ENCODE data around the gene UNC45B. TPM values are rescaled to one million over a fixed set of nuclear protein-coding genes. Genes with fewer than 3 reads are reported as not detected.
"Not testable (repeated sequence)": the region's sequence is repeated elsewhere in the genome, so short reads cannot be mapped to it uniquely, and the experiment has no call there.

The UNC45B gene
- polyA plus RNA-seq, 1 donor (not counting 4 experiments of a cell fraction or from before 2014, with no cell fraction given) = 0.03 TPM

DNA sequence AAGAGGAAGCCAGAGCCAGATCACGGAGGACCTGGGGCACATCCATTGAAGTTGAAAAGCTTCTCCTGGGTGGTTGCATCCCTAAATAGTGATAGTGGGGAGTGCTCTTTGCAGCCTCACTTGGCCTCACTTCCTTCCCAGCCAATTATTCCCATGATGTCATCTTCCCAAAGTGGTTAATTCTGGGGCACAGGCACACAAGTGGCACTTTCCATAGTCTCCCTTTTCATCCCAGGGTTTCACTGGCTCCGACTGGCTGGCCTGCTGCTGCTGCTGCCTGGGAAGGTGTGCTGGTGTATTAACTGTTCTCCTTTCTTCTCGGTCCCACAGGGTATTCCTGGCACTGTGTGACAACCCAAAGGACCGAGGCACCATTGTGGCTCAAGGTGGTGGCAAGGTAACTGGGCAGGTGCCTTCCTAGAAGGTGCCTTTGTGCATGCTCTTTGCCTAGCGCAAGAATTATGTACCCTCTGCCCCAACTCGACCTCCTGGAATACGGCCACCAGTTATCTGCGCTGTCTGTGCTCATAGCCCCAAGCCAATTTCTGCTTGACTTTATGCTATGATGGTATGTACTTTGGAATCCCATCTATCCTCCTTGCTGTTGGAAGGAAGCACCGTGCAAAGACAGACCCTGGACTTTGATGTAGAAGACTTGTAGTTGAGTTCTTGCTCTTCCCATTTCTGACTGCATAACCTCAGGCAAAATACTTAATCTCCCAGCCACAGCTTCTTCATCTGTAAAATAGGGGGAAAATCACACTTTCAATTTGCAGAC, 28.2 kb downstream of the UNC45B start:
- Histone ChIP-seq H2AFZ (ENCODE audit: control insufficient read depth, low read length) (no peak overlapping the region), H3K4me2 (ENCODE audit: control insufficient read depth, extremely low read depth, insufficient read depth, low read depth, low read length) (no peak overlapping the region), H3K9me1 (ENCODE audit: control insufficient read depth, extremely low read depth, insufficient read depth, low read length) (no peaks in the 10 kb centered on the region), H4K20me1 (ENCODE audit: control insufficient read depth, extremely low read depth, insufficient read depth, low read length) (no peaks in the 10 kb centered on the region), H3K27ac (ENCODE audit: control insufficient read depth, insufficient read depth, low read length) (no peak overlapping the region), H3K27me3 (ENCODE audit: control insufficient read depth, extremely low read depth, insufficient read depth, low read length) (peaks cover 4% of the 10 kb centered on the region), H3K4me3 (ENCODE audit: control insufficient read depth in 2 of 3, extremely low read depth in 1 of 3, insufficient read depth in 2 of 3, low read depth in 1 of 3, low read length in 3 of 3) (no peak overlapping the region), H3K79me2 (ENCODE audit: control insufficient read depth, insufficient read depth, low read length) (no peaks in the 10 kb centered on the region), H3K9ac (ENCODE audit: control insufficient read depth, extremely low read depth, insufficient read depth, low read length) (no peak overlapping the region), H3K9me3 (ENCODE audit: control insufficient read depth, low read depth, low read length) (no peaks in the 10 kb centered on the region), H3K4me1 (ENCODE audit: control insufficient read depth, extremely low read depth, insufficient read depth, low read length) (no peaks in the 10 kb centered on the region), H3K36me3 (ENCODE audit: control insufficient read depth in 2 of 2, extremely low read depth in 1 of 2, insufficient read depth in 2 of 2, low read length in 2 of 2) (no peaks in the 10 kb centered on the region)
- DNase-seq (ENCODE audit: low read depth, low spot score) = no peak
- FAIRE-seq = no peak
- dilution Hi-C loops (cut with MboI; ENCODE audit: extremely low pct_ligation_motif_present, low sequenced_read_pairs) = no loop called here
- TF ChIP-seq EZH2 (IDR thresholded peaks at IDR 0.05; ENCODE audit: low read length) = no peak
- TF ChIP-seq, protein P1, sequence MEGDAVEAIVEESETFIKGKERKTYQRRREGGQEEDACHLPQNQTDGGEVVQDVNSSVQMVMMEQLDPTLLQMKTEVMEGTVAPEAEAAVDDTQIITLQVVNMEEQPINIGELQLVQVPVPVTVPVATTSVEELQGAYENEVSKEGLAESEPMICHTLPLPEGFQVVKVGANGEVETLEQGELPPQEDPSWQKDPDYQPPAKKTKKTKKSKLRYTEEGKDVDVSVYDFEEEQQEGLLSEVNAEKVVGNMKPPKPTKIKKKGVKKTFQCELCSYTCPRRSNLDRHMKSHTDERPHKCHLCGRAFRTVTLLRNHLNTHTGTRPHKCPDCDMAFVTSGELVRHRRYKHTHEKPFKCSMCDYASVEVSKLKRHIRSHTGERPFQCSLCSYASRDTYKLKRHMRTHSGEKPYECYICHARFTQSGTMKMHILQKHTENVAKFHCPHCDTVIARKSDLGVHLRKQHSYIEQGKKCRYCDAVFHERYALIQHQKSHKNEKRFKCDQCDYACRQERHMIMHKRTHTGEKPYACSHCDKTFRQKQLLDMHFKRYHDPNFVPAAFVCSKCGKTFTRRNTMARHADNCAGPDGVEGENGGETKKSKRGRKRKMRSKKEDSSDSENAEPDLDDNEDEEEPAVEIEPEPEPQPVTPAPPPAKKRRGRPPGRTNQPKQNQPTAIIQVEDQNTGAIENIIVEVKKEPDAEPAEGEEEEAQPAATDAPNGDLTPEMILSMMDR (optimal IDR thresholded peaks at IDR 0.05 in 1 of 3, IDR thresholded peaks at IDR 0.05 in 1 of 3, conservative IDR thresholded peaks at IDR 0.05 in 1 of 3; ENCODE audit: extremely low read depth in 1 of 3, insufficient read depth in 2 of 3, low read length in 3 of 3) = no peak

- no peaks in the 10 kb centered on the region for H3K9me1 ChIP-seq (ENCODE audit: control insufficient read depth, extremely low read depth, insufficient read depth, low read length)
- H3K27me3 ChIP-seq (ENCODE audit: control insufficient read depth, extremely low read depth, insufficient read depth, low read length) = peaks cover 4% of the 10 kb centered on the region
- no peaks in the 10 kb centered on the region for H3K4me1 ChIP-seq (ENCODE audit: control insufficient read depth, extremely low read depth, insufficient read depth, low read length)
- H3K9me3 ChIP-seq (ENCODE audit: control insufficient read depth, low read depth, low read length) = no peaks in the 10 kb centered on the region
- no peaks in the 10 kb centered on the region for H3K79me2 ChIP-seq (ENCODE audit: control insufficient read depth, insufficient read depth, low read length)
- no peak for TF ChIP-seq EZH2 (IDR thresholded peaks at IDR 0.05; ENCODE audit: low read length)
- TF ChIP-seq, protein P1 (optimal IDR thresholded peaks at IDR 0.05 in 1 of 3, IDR thresholded peaks at IDR 0.05 in 1 of 3, conservative IDR thresholded peaks at IDR 0.05 in 1 of 3; ENCODE audit: extremely low read depth in 1 of 3, insufficient read depth in 2 of 3, low read length in 3 of 3) = no peak
- no peak overlapping the region for H3K4me3 ChIP-seq (ENCODE audit: control insufficient read depth in 2 of 3, extremely low read depth in 1 of 3, insufficient read depth in 2 of 3, low read depth in 1 of 3, low read length in 3 of 3)
- H3K27ac ChIP-seq (ENCODE audit: control insufficient read depth, insufficient read depth, low read length) = no peak overlapping the region
- H4K20me1 ChIP-seq (ENCODE audit: control insufficient read depth, extremely low read depth, insufficient read depth, low read length) = no peaks in the 10 kb centered on the region
- FAIRE-seq (no peak), DNase-seq (ENCODE audit: low read depth, low spot score) (no peak)
- no peak overlapping the region for H2AFZ ChIP-seq (ENCODE audit: control insufficient read depth, low read length)
- dilution Hi-C loops (cut with MboI; ENCODE audit: extremely low pct_ligation_motif_present, low sequenced_read_pairs) = no loop called here
- H3K9ac ChIP-seq (ENCODE audit: control insufficient read depth, extremely low read depth, insufficient read depth, low read length) = no peak overlapping the region
- no peak overlapping the region for H3K4me2 ChIP-seq (ENCODE audit: control insufficient read depth, extremely low read depth, insufficient read depth, low read depth, low read length)
- H3K36me3 ChIP-seq (ENCODE audit: control insufficient read depth in 2 of 2, extremely low read depth in 1 of 2, insufficient read depth in 2 of 2, low read length in 2 of 2) = no peaks in the 10 kb centered on the region
Observed at GRCh38 chr17:35176897-35177296, 29.3 kb downstream of the UNC45B start.

DNA sequence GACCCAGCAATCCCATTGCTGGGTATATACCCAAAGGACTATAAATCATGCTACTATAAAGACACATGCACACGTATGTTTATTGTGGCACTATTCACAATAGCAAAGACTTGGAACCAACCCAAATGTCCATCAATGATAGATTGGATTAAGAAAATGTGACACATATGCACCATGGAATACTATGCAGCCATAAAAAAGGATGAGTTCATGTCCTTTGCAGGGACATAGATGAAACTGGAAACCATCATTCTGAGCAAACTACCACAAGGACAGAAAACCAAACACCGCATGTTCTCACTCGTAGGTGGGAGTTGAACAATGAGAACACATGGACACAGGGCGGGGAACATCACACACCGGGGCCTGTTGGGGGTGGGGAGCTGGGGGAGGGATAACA, 31.8 kb downstream of the UNC45B start:
- FAIRE-seq; H3K27me3 ChIP-seq (ENCODE audit: control insufficient read depth, extremely low read depth, insufficient read depth, low read length); DNase-seq (ENCODE audit: low read depth, low spot score); H2AFZ ChIP-seq (ENCODE audit: control insufficient read depth, low read length); H4K20me1 ChIP-seq (ENCODE audit: control insufficient read depth, extremely low read depth, insufficient read depth, low read length); H3K4me2 ChIP-seq (ENCODE audit: control insufficient read depth, extremely low read depth, insufficient read depth, low read depth, low read length); H3K4me3 ChIP-seq (ENCODE audit: control insufficient read depth in 2 of 3, extremely low read depth in 1 of 3, insufficient read depth in 2 of 3, low read depth in 1 of 3, low read length in 3 of 3); H3K36me3 ChIP-seq (ENCODE audit: control insufficient read depth in 2 of 2, extremely low read depth in 1 of 2, insufficient read depth in 2 of 2, low read length in 2 of 2); H3K9ac ChIP-seq (ENCODE audit: control insufficient read depth, extremely low read depth, insufficient read depth, low read length); dilution Hi-C loops (cut with MboI; ENCODE audit: extremely low pct_ligation_motif_present, low sequenced_read_pairs); H3K4me1 ChIP-seq (ENCODE audit: control insufficient read depth, extremely low read depth, insufficient read depth, low read length); H3K9me1 ChIP-seq (ENCODE audit: control insufficient read depth, extremely low read depth, insufficient read depth, low read length); H3K79me2 ChIP-seq (ENCODE audit: control insufficient read depth, insufficient read depth, low read length); H3K27ac ChIP-seq (ENCODE audit: control insufficient read depth, insufficient read depth, low read length); H3K9me3 ChIP-seq (ENCODE audit: control insufficient read depth, low read depth, low read length): not testable (repeated sequence)
